Measurements from ENCODE around the gene DDX28. TPM values are rescaled to one million over a fixed set of nuclear protein-coding genes. Genes with fewer than 3 reads are reported as not detected.

DDX28 gene
- total RNA-seq, 1 donor from 2014 or later: 14.5 TPM

Other genes starting within 250 kb of the DDX28 start
- 5.0 and 11.4 TPM in 2 replicates for gene RANBP10, start 216.7 kb downstream of the DDX28 start, total RNA-seq
- 0.26 and 0.51 TPM in 2 replicates for gene TSNAXIP1, start 216.3 kb downstream of the DDX28 start, total RNA-seq
- gene THAP11, start 180.9 kb downstream of the DDX28 start, total RNA-seq: 30.2 and 40.0 TPM in 2 replicates
- gene NUTF2, start 176.3 kb downstream of the DDX28 start, total RNA-seq: 214 and 283 TPM in 2 replicates
- gene CENPT, start 175.5 kb downstream of the DDX28 start, total RNA-seq: 14.5 and 20.0 TPM in 2 replicates
- gene EDC4, start 150.2 kb downstream of the DDX28 start, total RNA-seq: 52.2 and 64.1 TPM in 2 replicates
- 0.13 TPM in 2 replicates for gene NRN1L, start 138.3 kb downstream of the DDX28 start, total RNA-seq
- gene PSKH1, start 130.0 kb downstream of the DDX28 start, total RNA-seq: 8.7 and 17.6 TPM in 2 replicates
- gene CTRL, start 91.4 kb downstream of the DDX28 start, total RNA-seq: 0.25 and 0.26 TPM in 2 replicates
- gene PSMB10, start 86.4 kb downstream of the DDX28 start, total RNA-seq: 76.5 and 89.4 TPM in 2 replicates
- gene LCAT, start 79.1 kb downstream of the DDX28 start, total RNA-seq: 1.8 and 5.7 TPM in 2 replicates
- 46.7 and 97.0 TPM in 2 replicates for gene SLC12A4, start 54.6 kb downstream of the DDX28 start, total RNA-seq
- gene DPEP3, start 42.7 kb downstream of the DDX28 start, total RNA-seq: 0.13 TPM in 1 of 2 replicates, not detected in the other
- 4.1 and 25.5 TPM in 2 replicates for gene DPEP2, start 23.7 kb downstream of the DDX28 start, total RNA-seq
- not detected in 2 replicates for gene DPEP2NB, start 7.3 kb downstream of the DDX28 start, total RNA-seq
- 19.4 and 22.5 TPM in 2 replicates for gene DUS2, start 52 bp upstream of the DDX28 start, total RNA-seq
- 15.7 and 24.9 TPM in 2 replicates for gene NFATC3, start 62.1 kb upstream of the DDX28 start, total RNA-seq
- gene ESRP2, start 212.9 kb upstream of the DDX28 start, total RNA-seq: 0.77 and 2.1 TPM in 2 replicates
- 17.7 and 35.3 TPM in 2 replicates for gene PLA2G15, start 222.1 kb upstream of the DDX28 start, total RNA-seq
- 10.5 and 15.2 TPM in 2 replicates for gene SLC7A6, start 241.3 kb upstream of the DDX28 start, total RNA-seq